HFFc6 (cell line): ENCODE measurements around the gene IFI44L. TPM values are rescaled to one million over a fixed set of nuclear protein-coding genes. Genes with fewer than 3 reads are reported as not detected.

Experiments used
- DNase-seq: peaks from one replicate; pipeline ENCODE4 v3.0.0-alpha.2; 2018
- H3K27ac Mint-ChIP-seq: 2 replicates; pipeline ENCODE4 v1.8.0; 2020; ENCODE audit warnings: mild to moderate bottlenecking, mixed read lengths
- H3K27me3 Mint-ChIP-seq: 2 replicates; pipeline ENCODE4 v1.8.0; 2021; ENCODE audit warnings: mild to moderate bottlenecking, moderate library complexity, mixed read lengths; ENCODE audit not compliant: insufficient read depth
- H3K36me3 Mint-ChIP-seq: 2 replicates; pipeline ENCODE4 v1.8.0; 2021; ENCODE audit warnings: low read depth, mixed read lengths
- H3K4me1 Mint-ChIP-seq: 2 replicates; pipeline ENCODE4 v1.8.0; 2020; ENCODE audit warnings: low read depth, mixed read lengths
- H3K4me3 Mint-ChIP-seq: 2 replicates; pipeline ENCODE4 v1.8.0; 2020; ENCODE audit warnings: mild to moderate bottlenecking, moderate library complexity, mixed read lengths
- H3K9me3 Mint-ChIP-seq: 2 replicates; pipeline ENCODE4 v1.8.0; 2020; ENCODE audit warnings: mild to moderate bottlenecking, mixed read lengths
- CTCF ChIP-seq: fragments of 200-600 bp; sonication (generic); IDR thresholded peaks from 2 replicates; pipeline ENCODE4 v1.5.0; 2021; ENCODE audit warnings: antibody characterized with exemption, mild to moderate bottlenecking
- total RNA-seq, 6 experiments: library from RNA; stranded (reverse); fragmentation: NEBNext Ultra II Directional; extraction: Animal tissue kit (Norgen Biotek cat#: 25700); gene quantifications; 2 replicates in 1 of 6; 3 replicates in 5 of 6; pipeline ENCODE4 v1.2.3, GENCODE V29; 2021

The IFI44L gene
- total RNA-seq, 6 experiments from 2014 or later: 0.18 to 0.52 (median 0.34) TPM

GRCh38 chr1:78640462-78640861 lies 20.2 kb downstream of the IFI44L start:
- Mint-ChIP-seq H3K36me3 (peaks cover 6% of the 10 kb centered on the region), H3K27me3 (no peaks in the 10 kb centered on the region), H3K4me3 (no peak overlapping the region), H3K9me3 (peaks cover 6% of the 10 kb centered on the region; the same call in 1 of the 2 replicates), H3K4me1 (no peaks in the 10 kb centered on the region), H3K27ac (no peak overlapping the region)
- TF ChIP-seq CTCF: no peak
- no peak for DNase-seq

- H3K4me1 Mint-ChIP-seq: no peaks in the 10 kb centered on the region
- H3K4me3 Mint-ChIP-seq: no peak overlapping the region
- H3K36me3 Mint-ChIP-seq: peaks cover 6% of the 10 kb centered on the region
- H3K27me3 Mint-ChIP-seq: no peaks in the 10 kb centered on the region
- no peak overlapping the region for H3K27ac Mint-ChIP-seq
- DNase-seq: no peak
- no peak for TF ChIP-seq CTCF
- peaks cover 6% of the 10 kb centered on the region; the same call in 1 of the 2 replicates for H3K9me3 Mint-ChIP-seq
These were observed 21.3 kb downstream of the IFI44L start for GRCh38 chr1:78641558-78641957.

GRCh38 chr1:78645723-78646122 lies 25.5 kb downstream of the IFI44L start:
- H3K4me1 Mint-ChIP-seq: peaks cover 16% of the 10 kb centered on the region

DNA sequence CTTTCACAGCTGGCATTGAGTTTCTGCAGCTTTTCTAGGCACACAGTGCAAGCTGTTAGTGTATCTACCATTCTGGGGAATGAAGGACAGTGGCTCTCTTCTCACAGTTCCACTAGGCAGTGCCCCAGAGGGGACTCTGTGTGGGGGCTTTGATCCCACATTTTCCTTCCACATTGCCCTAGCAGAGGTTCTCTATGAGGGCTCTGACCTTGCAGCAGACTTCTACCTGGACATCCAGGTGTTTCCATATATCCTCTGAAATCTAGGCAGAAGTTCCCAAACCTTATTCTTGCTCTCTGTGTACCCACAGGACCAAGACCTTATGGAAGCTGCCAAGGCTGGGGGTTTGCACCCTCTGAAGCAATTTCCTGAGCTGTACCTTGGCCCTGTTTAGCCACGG lies 27.0 kb downstream of the IFI44L start:
- H3K27me3 Mint-ChIP-seq: no peaks in the 10 kb centered on the region; the same call in 1 of the 2 replicates
- no peak for DNase-seq
- H3K9me3 Mint-ChIP-seq: peaks cover 10% of the 10 kb centered on the region; the same call in 1 of the 2 replicates
- no peak overlapping the region for H3K27ac Mint-ChIP-seq
- no peak for TF ChIP-seq CTCF
- H3K4me3 Mint-ChIP-seq: no peak overlapping the region
- peaks cover 16% of the 10 kb centered on the region for H3K4me1 Mint-ChIP-seq
- H3K36me3 Mint-ChIP-seq: peaks cover 6% of the 10 kb centered on the region

More at GRCh38 chr1:78645723-78646122, 25.5 kb downstream of the IFI44L start:
- no peak for TF ChIP-seq CTCF
- no peak for DNase-seq
- Mint-ChIP-seq H3K9me3 (peaks cover 10% of the 10 kb centered on the region; the same call in 1 of the 2 replicates), H3K27me3 (no peaks in the 10 kb centered on the region), H3K36me3 (peaks cover 6% of the 10 kb centered on the region), H3K27ac (no peak overlapping the region), H3K4me3 (no peak overlapping the region)

DNA sequence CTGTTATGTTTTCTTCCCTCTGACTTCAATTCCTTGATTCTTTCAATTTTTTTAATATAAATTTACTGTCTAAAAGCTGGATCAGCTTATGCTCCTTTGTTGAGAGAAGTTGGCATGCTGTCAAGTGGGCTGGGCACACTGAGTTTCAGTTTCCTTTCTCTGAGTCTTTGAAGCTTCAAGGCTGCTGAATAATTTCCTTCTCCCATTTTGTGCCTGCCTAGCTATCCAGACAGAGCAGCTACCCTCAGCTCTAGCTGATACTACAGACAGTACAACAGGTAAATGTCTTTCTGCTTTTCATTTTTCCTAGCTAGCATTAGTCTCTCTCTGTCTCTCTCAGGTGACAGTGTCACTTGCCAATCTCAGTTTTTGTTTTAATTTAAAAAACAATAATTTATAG lies 29.4 kb downstream of the IFI44L start, which contains the start of gene IFI44:
Gene IFI44, plus strand, starts transcription at position 204 of the 400 bp plus-strand sequence. CDS start 365 bp downstream, outside the sequence.
- H3K27me3 Mint-ChIP-seq: no peaks in the 10 kb centered on the region; the same call in 1 of the 2 replicates
- H3K4me1 Mint-ChIP-seq: peaks cover 16% of the 10 kb centered on the region
- peak within 1 kb of the TSS; percentile 76 for H3K4me3 Mint-ChIP-seq
- no peaks in the 10 kb centered on the region; the same call in 1 of the 2 replicates for H3K36me3 Mint-ChIP-seq
- H3K27ac Mint-ChIP-seq: peak within 1 kb of the TSS; percentile 66
- peak; percentile 55 for DNase-seq
- no peak for TF ChIP-seq CTCF
- peaks cover 4% of the 10 kb centered on the region; the same call in 1 of the 2 replicates for H3K9me3 Mint-ChIP-seq
